ENCODE results near the gene FSTL5.

GRCh38 chr4:161991811-161992210 is 172.0 kb downstream of the FSTL5 start:
- TF ChIP-seq CTCF (IDR thresholded peaks at IDR 0.05; ENCODE audit: extremely low read depth in 1 of 2, insufficient read depth in 1 of 2, low read depth in 1 of 2, low read length in 2 of 2) (no peak), POLR2A (IDR thresholded peaks at IDR 0.05; ENCODE audit: low read depth, low read length) (no peak), POLR2AphosphoS5 (IDR thresholded peaks at IDR 0.05; ENCODE audit: insufficient read depth, low read depth, low read length) (no peak), MAX (IDR thresholded peaks at IDR 0.05; ENCODE audit: insufficient read depth, insufficient read length) (no peak), MYC (IDR thresholded peaks at IDR 0.05; ENCODE audit: low read depth, low read length) (no peak), EZH2 (IDR thresholded peaks at IDR 0.05; ENCODE audit: borderline replicate concordance, low read depth, low read length, severe bottlenecking) (no peak), GATA2 (IDR thresholded peaks at IDR 0.05; ENCODE audit: insufficient read depth, insufficient read length, low read depth, low read length) (no peak)

Data from endothelial cell of umbilical vein (primary cell).